ENCODE results near the gene RPL21.

- TF ChIP-seq CTCF (IDR thresholded peaks at IDR 0.05) = no peak
- TF ChIP-seq POLR2A (IDR thresholded peaks at IDR 0.05) = no peak
These were observed 12.1 kb downstream of the RPL21 start for GRCh38 chr13:27263438-27263837.

Measured in right lobe of liver (tissue), 4 donors.